H9 (cell line): ENCODE measurements around the gene LEMD1. TPM values are rescaled to one million over a fixed set of nuclear protein-coding genes. Genes with fewer than 3 reads are reported as not detected.

Source experiments
- DNase-seq: peaks from one replicate; pipeline ENCODE4 v3.0.0-alpha.2; 2017
- H2AFZ ChIP-seq: one replicate; pipeline ENCODE4 v1.6.1; 2013; ENCODE audit warnings: mild to moderate bottlenecking, low read length, control low read depth, moderate library complexity
- H2AK5ac ChIP-seq: 2 replicates; pipeline ENCODE4 v1.6.1; 2013; ENCODE audit warnings: low read length, control low read depth, mixed read lengths; ENCODE audit not compliant: insufficient read length
- H2BK120ac ChIP-seq: one replicate; pipeline ENCODE4 v1.6.1; 2013; ENCODE audit warnings: low read depth, mild to moderate bottlenecking, low read length, control low read depth, inconsistent platforms; ENCODE audit not compliant: poor library complexity, severe bottlenecking
- H2BK12ac ChIP-seq: 2 replicates; pipeline ENCODE4 v1.6.1; 2013; ENCODE audit warnings: low read length, control low read depth, mixed read lengths, low read depth; ENCODE audit not compliant: insufficient read length
- H2BK15ac ChIP-seq: 2 replicates; pipeline ENCODE4 v1.6.1; 2013; ENCODE audit warnings: low read depth, low read length, control low read depth
- H2BK20ac ChIP-seq: one replicate; pipeline ENCODE4 v1.6.1; 2013; ENCODE audit warnings: low read depth, mild to moderate bottlenecking, low read length, control low read depth, inconsistent platforms; ENCODE audit not compliant: poor library complexity, severe bottlenecking
- H2BK5ac ChIP-seq: 2 replicates; pipeline ENCODE4 v1.6.1; 2013; ENCODE audit warnings: low read length, control low read depth, mixed read lengths; ENCODE audit not compliant: insufficient read length
- H3K14ac ChIP-seq: 2 replicates; pipeline ENCODE4 v1.6.1; 2013; ENCODE audit warnings: low read length, control low read depth; ENCODE audit not compliant: insufficient read depth
- H3K18ac ChIP-seq: 2 replicates; pipeline ENCODE4 v1.6.1; 2013; ENCODE audit warnings: low read depth, mild to moderate bottlenecking, mixed read lengths, low read length, control low read depth; ENCODE audit not compliant: insufficient read length
- H3K23ac ChIP-seq: 2 replicates; pipeline ENCODE4 v1.6.1; 2013; ENCODE audit warnings: low read length, control low read depth, mixed read lengths, low read depth; ENCODE audit not compliant: insufficient read length
- H3K23me2 ChIP-seq: 2 replicates; pipeline ENCODE4 v1.6.1; 2013; ENCODE audit warnings: low read depth, mild to moderate bottlenecking, mixed read lengths, low read length, control low read depth; ENCODE audit not compliant: insufficient read length, poor library complexity, severe bottlenecking
- H3K27ac ChIP-seq: 2 replicates; pipeline ENCODE4 v1.5.1; 2013; ENCODE audit warnings: low read length, control low read depth, mixed read lengths, low read depth; ENCODE audit not compliant: insufficient read length
- H3K27me3 ChIP-seq: 2 replicates; pipeline ENCODE4 v1.6.1; 2013; ENCODE audit warnings: low read length, control low read depth, inconsistent platforms; ENCODE audit not compliant: insufficient read depth
- H3K4ac ChIP-seq: 2 replicates; pipeline ENCODE4 v1.6.1; 2013; ENCODE audit warnings: low read depth, mild to moderate bottlenecking, control low read depth, inconsistent platforms, low read length, moderate library complexity
- H3K4me1 ChIP-seq: 2 replicates; pipeline ENCODE4 v1.6.1; 2013; ENCODE audit warnings: low read length, control low read depth, inconsistent platforms; ENCODE audit not compliant: insufficient read depth
- H3K4me2 ChIP-seq: 2 replicates; pipeline ENCODE4 v1.6.1; 2013; ENCODE audit warnings: low read length, control low read depth, mixed read lengths; ENCODE audit not compliant: insufficient read length, insufficient read depth
- H3K56ac ChIP-seq: 2 replicates; pipeline ENCODE4 v1.6.1; 2013; ENCODE audit warnings: low read depth, mild to moderate bottlenecking, mixed read lengths, low read length, control low read depth; ENCODE audit not compliant: insufficient read length
- H3K79me1 ChIP-seq: 2 replicates; pipeline ENCODE4 v1.6.1; 2013; ENCODE audit warnings: low read depth, mild to moderate bottlenecking, moderate library complexity, low read length, control low read depth, inconsistent platforms; ENCODE audit not compliant: insufficient read depth, poor library complexity, severe bottlenecking
- H3K79me2 ChIP-seq: 2 replicates; pipeline ENCODE4 v1.6.1; 2013; ENCODE audit warnings: low read length, control low read depth, inconsistent platforms; ENCODE audit not compliant: insufficient read depth
- H3K9ac ChIP-seq: 2 replicates; pipeline ENCODE4 v1.6.1; 2013; ENCODE audit warnings: low read length, control low read depth, mixed read lengths; ENCODE audit not compliant: insufficient read length; ENCODE audit errors: extremely low read depth
- H3K9me3 ChIP-seq: one replicate; pipeline ENCODE4 v1.6.1; 2013; ENCODE audit warnings: low read depth, low read length, inconsistent platforms; ENCODE audit not compliant: control insufficient read depth
- H3T11ph ChIP-seq: one replicate; pipeline ENCODE4 v1.6.1; 2013; ENCODE audit warnings: mild to moderate bottlenecking, low read length, control low read depth, inconsistent platforms
- H4K20me1 ChIP-seq: one replicate; pipeline ENCODE4 v1.6.1; 2013; ENCODE audit not compliant: control insufficient read depth, insufficient read length, insufficient read depth
- H4K5ac ChIP-seq: 2 replicates; pipeline ENCODE4 v1.6.1; 2013; ENCODE audit warnings: low read depth, mild to moderate bottlenecking, mixed read lengths, low read length, control low read depth; ENCODE audit not compliant: insufficient read length
- H4K8ac ChIP-seq: replicated peaks from 2 replicates; pipeline ENCODE4 v1.6.1; 2013; ENCODE audit warnings: low read length, control low read depth, mixed read lengths, low read depth; ENCODE audit not compliant: insufficient read length
- H4K91ac ChIP-seq: 2 replicates; pipeline ENCODE4 v1.6.1; 2013; ENCODE audit warnings: low read depth, mild to moderate bottlenecking, moderate library complexity, mixed read lengths, low read length, control low read depth; ENCODE audit not compliant: insufficient read length
- H3K27ac Mint-ChIP-seq, 3 experiments: 2 replicates in 2 of 3; 3 replicates in 1 of 3; pipeline ENCODE4 v1.8.0; 2020 to 2021; ENCODE audit warnings: mixed read lengths in 3 of 3, mild to moderate bottlenecking in 1 of 3, moderate library complexity in 1 of 3
- H3K27me3 Mint-ChIP-seq: 2 replicates; pipeline ENCODE4 v1.8.0; 2021; ENCODE audit warnings: low read depth, mild to moderate bottlenecking, moderate library complexity, mixed read lengths
- H3K36me3 Mint-ChIP-seq, 3 experiments: 2 replicates in 2 of 3; 3 replicates in 1 of 3; pipeline ENCODE4 v1.8.0; 2020 to 2021; ENCODE audit warnings: low read depth in 3 of 3, mixed read lengths in 3 of 3; ENCODE audit not compliant: insufficient read depth in 1 of 3
- H3K4me1 Mint-ChIP-seq, 2 experiments: 2 replicates each; pipeline ENCODE4 v1.8.0; 2020; ENCODE audit warnings: mixed read lengths in 2 of 2
- H3K4me3 Mint-ChIP-seq, 2 experiments: 2 replicates in 1 of 2; 3 replicates in 1 of 2; pipeline ENCODE4 v1.8.0; 2020 to 2021; ENCODE audit warnings: mild to moderate bottlenecking in 2 of 2, mixed read lengths in 2 of 2, moderate library complexity in 1 of 2
- H3K9me3 Mint-ChIP-seq, 2 experiments: 2 replicates in 1 of 2; 3 replicates in 1 of 2; pipeline ENCODE4 v1.8.0; 2020; ENCODE audit warnings: mild to moderate bottlenecking in 2 of 2, mixed read lengths in 2 of 2, moderate library complexity in 1 of 2
- WGBS: extraction: QIAGEN DNeasy Blood & Tissue Kit; methylation state at CpG from one replicate; pipeline ENCODE4 v1.1.7; 2013; ENCODE audit warnings: missing lambda C conversion rate, low lambda C conversion rate, mixed read lengths; ENCODE audit not compliant: insufficient read length; ENCODE audit errors: extremely low coverage; 5-methylcytosine and 5-hydroxymethylcytosine counted together
- total RNA-seq: library from RNA; stranded (reverse); gene quantifications from 2 replicates; pipeline ENCODE4 v1.2.1, GENCODE V29; 2021
- TF ChIP-seq, protein P1 (sequence below): fragments of 200-600 bp; sonication (generic); conservative IDR thresholded peaks from 3 replicates; pipeline ENCODE4 v1.8.0; 2021; ENCODE audit warnings: antibody characterized with exemption, mild to moderate bottlenecking

LEMD1 gene
- total RNA-seq, 1 experiment from 2014 or later, result 11.8 TPM

DNA sequence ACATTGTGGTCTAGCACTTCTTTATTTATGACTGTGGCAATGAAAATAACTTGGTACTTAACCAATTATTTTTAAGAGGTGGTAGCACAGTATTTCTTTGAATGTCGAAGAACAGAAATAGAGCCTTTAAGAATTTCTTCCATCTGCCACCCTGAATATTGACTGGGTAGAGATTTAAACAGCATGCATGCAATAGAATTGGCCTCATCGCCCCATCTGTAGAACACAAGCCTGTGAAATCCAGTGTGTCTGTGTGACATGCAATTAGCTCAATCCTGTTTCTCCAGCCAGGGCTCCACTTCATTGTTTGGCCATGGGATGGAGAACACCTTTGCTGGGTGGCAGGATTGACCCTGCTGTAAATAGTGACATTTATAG lies 48.1 kb downstream of the LEMD1 start:
- Histone ChIP-seq H3K79me2 (no peaks in the 10 kb centered on the region), H2AFZ (no peak overlapping the region), H3K23me2 (no peaks in the 10 kb centered on the region), H3K14ac (no peak overlapping the region), H3K4ac (no peak overlapping the region), H3K4me1 (peaks cover 21% of the 10 kb centered on the region; the same call in 1 of the 2 replicates), H2BK20ac (no peak overlapping the region), H3K23ac (no peak overlapping the region), H3K56ac (no peak overlapping the region), H3K27ac (no peak overlapping the region), H3T11ph (no peak overlapping the region), H3K18ac (no peak overlapping the region), H2AK5ac (no peak overlapping the region), H4K20me1 (no peaks in the 10 kb centered on the region), H2BK120ac (no peak overlapping the region), H3K9me3 (no peaks in the 10 kb centered on the region), H3K79me1 (no peaks in the 10 kb centered on the region), H2BK12ac (no peak overlapping the region), H2BK5ac (no peak overlapping the region), H4K91ac (no peak overlapping the region), H3K27me3 (no peaks in the 10 kb centered on the region), H4K8ac (no peak overlapping the region), H3K9ac (no peak overlapping the region), H4K5ac (no peak overlapping the region), H2BK15ac (no peak overlapping the region), H3K4me2 (no peak overlapping the region)
- Mint-ChIP-seq H3K4me3 (no peak overlapping the region), H3K27me3 (peaks cover 10% of the 10 kb centered on the region), H3K4me1 (peaks cover 53 to 59% of the 10 kb centered on the region in 2 experiments), H3K9me3 (no peaks in the 10 kb centered on the region), H3K27ac (no peak overlapping the region), H3K36me3 (no peaks in the 10 kb centered on the region)
- no peak for DNase-seq
- TF ChIP-seq, protein P1, sequence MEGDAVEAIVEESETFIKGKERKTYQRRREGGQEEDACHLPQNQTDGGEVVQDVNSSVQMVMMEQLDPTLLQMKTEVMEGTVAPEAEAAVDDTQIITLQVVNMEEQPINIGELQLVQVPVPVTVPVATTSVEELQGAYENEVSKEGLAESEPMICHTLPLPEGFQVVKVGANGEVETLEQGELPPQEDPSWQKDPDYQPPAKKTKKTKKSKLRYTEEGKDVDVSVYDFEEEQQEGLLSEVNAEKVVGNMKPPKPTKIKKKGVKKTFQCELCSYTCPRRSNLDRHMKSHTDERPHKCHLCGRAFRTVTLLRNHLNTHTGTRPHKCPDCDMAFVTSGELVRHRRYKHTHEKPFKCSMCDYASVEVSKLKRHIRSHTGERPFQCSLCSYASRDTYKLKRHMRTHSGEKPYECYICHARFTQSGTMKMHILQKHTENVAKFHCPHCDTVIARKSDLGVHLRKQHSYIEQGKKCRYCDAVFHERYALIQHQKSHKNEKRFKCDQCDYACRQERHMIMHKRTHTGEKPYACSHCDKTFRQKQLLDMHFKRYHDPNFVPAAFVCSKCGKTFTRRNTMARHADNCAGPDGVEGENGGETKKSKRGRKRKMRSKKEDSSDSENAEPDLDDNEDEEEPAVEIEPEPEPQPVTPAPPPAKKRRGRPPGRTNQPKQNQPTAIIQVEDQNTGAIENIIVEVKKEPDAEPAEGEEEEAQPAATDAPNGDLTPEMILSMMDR, result no peak
- no CpG with 5 or more reads among the region's 2 CpGs for WGBS
